Measurements from ENCODE around the gene RTN4RL2. TPM values are rescaled to one million over a fixed set of nuclear protein-coding genes. Genes with fewer than 3 reads are reported as not detected.
A peak's percentile ranks its signal among the peaks of the same experiment; 100 is the strongest.

The RTN4RL2 gene
- total RNA-seq, 1 experiment from 2014 or later: 0.34 TPM

GRCh38 chr11:57499983-57500461, 39.7 kb downstream of the RTN4RL2 start:
- DNase-seq (ENCODE audit: low read depth): no peak

- DNase-seq (ENCODE audit: low read depth): no peak
These were observed 40.2 kb downstream of the RTN4RL2 start for GRCh38 chr11:57500515-57500914.

- DNase-seq (ENCODE audit: low read depth): no peak
These were observed 40.6 kb downstream of the RTN4RL2 start for GRCh38 chr11:57500926-57501325.

GRCh38 chr11:57501953-57502352, 41.6 kb downstream of the RTN4RL2 start:
- peak; percentile 79 for DNase-seq (ENCODE audit: low read depth)

GRCh38 chr11:57502376-57502775, 42.0 kb downstream of the RTN4RL2 start:
- no peak for DNase-seq (ENCODE audit: low read depth)

- no peak for DNase-seq (ENCODE audit: low read depth)
These were observed 42.5 kb downstream of the RTN4RL2 start for GRCh38 chr11:57502870-57503269.

GRCh38 chr11:57504511-57504910, 44.2 kb downstream of the RTN4RL2 start:
- no peak for DNase-seq (ENCODE audit: low read depth)

GRCh38 chr11:57506522-57506921, 46.2 kb downstream of the RTN4RL2 start:
- no peak for DNase-seq (ENCODE audit: low read depth)

- no peak for DNase-seq (ENCODE audit: low read depth)
These were observed 48.2 kb downstream of the RTN4RL2 start for GRCh38 chr11:57508341-57509170.

- no peak for DNase-seq (ENCODE audit: low read depth)
These were observed 51.6 kb downstream of the RTN4RL2 start for GRCh38 chr11:57511741-57512430.

GRCh38 chr11:57512646-57513451, 52.5 kb downstream of the RTN4RL2 start:
- no peak for DNase-seq (ENCODE audit: low read depth)

GRCh38 chr11:57513452-57513795, 53.1 kb downstream of the RTN4RL2 start:
- no peak for DNase-seq (ENCODE audit: low read depth)

GRCh38 chr11:57513911-57514537, 53.7 kb downstream of the RTN4RL2 start:
- peak; percentile 55 for DNase-seq (ENCODE audit: low read depth)

- DNase-seq (ENCODE audit: low read depth): peak; percentile 55
These were observed 54.4 kb downstream of the RTN4RL2 start for GRCh38 chr11:57514538-57515331.

GRCh38 chr11:57515332-57516060, 55.2 kb downstream of the RTN4RL2 start, which contains the start of gene SLC43A1:
SLC43A1 (minus strand) TSS chr11:57515702; CDS start chr11:57514111, 1,591 bp downstream.
- DNase-seq (ENCODE audit: low read depth): peak; percentile 58

- DNase-seq (ENCODE audit: low read depth): no peak
These were observed 55.7 kb downstream of the RTN4RL2 start for GRCh38 chr11:57516061-57516443.

GRCh38 chr11:57521116-57521515, 60.8 kb downstream of the RTN4RL2 start:
- DNase-seq (ENCODE audit: low read depth): no peak

GRCh38 chr11:57523419-57523818, 63.1 kb downstream of the RTN4RL2 start:
- no peak for DNase-seq (ENCODE audit: low read depth)
